Skeletal muscle cell (primary cell): ENCODE measurements around the gene KIAA1586.
"Not testable (repeated sequence)": the region's sequence is repeated elsewhere in the genome, so short reads cannot be mapped to it uniquely, and the experiment has no call there.

Source experiments
- DNase-seq: peaks from one replicate; pipeline ENCODE4 v3.0.0-alpha.2; 2010; ENCODE audit warnings: low read depth
- H3K4me3 ChIP-seq: 2 replicates; pipeline ENCODE4 v1.5.1; 2011; ENCODE audit warnings: low read depth, mild to moderate bottlenecking, control low read depth, low read length, moderate library complexity

The KIAA1586 gene

DNA sequence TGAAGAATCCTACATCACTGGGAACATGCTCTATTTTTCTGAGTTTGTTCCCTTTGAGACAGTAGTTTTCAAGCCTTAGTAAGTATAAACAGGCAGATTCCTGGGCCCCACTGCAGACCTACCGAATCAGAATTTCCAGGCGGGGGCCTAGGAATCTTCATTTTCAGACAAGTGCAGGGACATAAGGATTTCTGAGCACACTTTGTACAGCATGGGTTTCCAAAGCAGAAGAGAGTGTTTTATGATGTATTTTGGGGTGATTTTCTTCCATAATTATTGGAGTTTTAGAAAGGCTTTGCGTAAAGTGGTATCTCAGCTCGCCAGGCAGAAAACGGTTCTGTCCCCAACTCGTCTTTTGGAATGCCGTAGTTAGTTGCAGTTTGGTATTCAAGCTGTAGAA is 44.9 kb downstream of the KIAA1586 start:
- DNase-seq: not testable (repeated sequence)
- peak overlapping the region; percentile 23 for H3K4me3 ChIP-seq

- no peak overlapping the region for H3K4me3 ChIP-seq
- no peak for DNase-seq
These were observed 48.2 kb downstream of the KIAA1586 start for GRCh38 chr6:57094689-57095088.

DNA sequence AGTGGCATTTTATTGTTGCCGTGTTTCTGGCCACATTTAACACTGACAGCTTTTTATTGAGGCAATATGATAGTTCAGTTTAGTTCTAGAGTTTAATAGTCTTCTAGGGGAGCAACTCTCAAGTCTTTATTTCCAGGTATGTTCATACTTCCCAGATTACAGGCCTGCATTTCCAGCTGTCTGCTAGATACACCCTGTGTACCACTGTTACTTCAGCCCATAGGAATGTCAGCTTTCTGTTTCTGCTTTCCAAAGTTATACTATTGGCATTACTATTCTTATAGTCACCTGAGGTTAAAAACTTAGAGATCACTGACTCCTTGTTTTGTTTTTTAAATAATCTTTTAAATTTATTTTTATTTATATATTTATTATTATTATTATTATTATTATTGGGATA is 51.1 kb downstream of the KIAA1586 start:
- no peak for DNase-seq

DNA sequence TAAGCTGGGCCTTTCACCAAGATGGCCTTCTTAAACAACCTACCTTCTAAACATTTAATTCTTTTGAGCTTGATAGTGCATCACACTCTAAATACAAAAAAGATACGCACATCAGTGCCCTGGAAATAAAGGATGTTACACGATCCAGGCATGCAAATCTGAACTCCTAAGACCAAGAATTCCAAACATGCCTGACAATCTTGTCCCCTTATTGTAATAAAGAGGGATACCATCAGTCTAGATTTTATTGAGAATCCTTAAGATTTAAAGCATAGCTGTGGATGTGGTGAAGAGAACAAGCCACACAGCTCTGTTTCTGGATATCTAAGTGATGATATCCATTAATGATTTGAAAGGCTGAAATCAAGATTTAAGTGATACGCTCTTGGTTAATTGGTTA is 56.5 kb downstream of the KIAA1586 start:
- no peak for DNase-seq
- H3K4me3 ChIP-seq: no peak overlapping the region

More for the DNA sequence above, 51.1 kb downstream of the KIAA1586 start:
- H3K4me3 ChIP-seq: no peak overlapping the region

DNA sequence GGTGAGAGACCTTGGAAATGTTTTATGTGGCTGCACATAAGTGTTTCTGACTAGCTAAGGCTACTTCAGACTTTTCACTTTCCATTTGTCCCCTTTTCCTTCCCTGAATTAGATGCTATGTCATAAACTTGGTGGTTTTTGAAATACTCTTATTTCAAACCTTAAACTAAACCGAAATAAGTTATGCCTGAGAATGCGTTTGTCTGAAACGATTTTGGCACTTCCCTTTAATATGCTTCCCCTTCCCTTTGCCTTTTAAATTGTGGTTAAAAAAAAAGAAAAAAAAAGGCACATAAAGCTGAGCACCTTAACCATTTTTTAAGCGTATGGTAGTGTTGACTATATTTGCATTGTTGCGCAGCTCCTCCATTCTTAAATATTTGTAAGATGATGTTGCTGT is 57.8 kb downstream of the KIAA1586 start:
- no peak overlapping the region for H3K4me3 ChIP-seq

More for the DNA sequence above, 57.8 kb downstream of the KIAA1586 start:
- DNase-seq: no peak
